Transverse colon (tissue), 4 donors: ENCODE data around the gene RAB43.

Experiments used
- EP300 ChIP-seq: sonication (generic); formaldehyde crosslinking; IDR thresholded peaks from one replicate; pipeline ENCODE4 v1.6.1; 2017; ENCODE audit warnings: antibody characterized with exemption, low read depth
- POLR2A ChIP-seq: fragments of 450-650 bp; IDR thresholded peaks from one replicate; pipeline ENCODE4 v1.6.1; 2016; ENCODE audit warnings: antibody characterized with exemption, mild to moderate bottlenecking, moderate library complexity
- POLR2AphosphoS5 ChIP-seq, 3 donors: sonication (generic); formaldehyde crosslinking; IDR thresholded peaks; one replicate each; pipeline ENCODE4 v1.6.1; 2016; ENCODE audit warnings: antibody characterized with exemption in 3 of 3
- TF ChIP-seq, protein P1 (sequence below), 5 experiments: fragments of 200-600 bp in 3 of 5; fragments of 450-650 bp in 2 of 5; sonication (generic) in 3 of 5; IDR thresholded peaks; 1 replicate in 2 of 5; 2 replicates in 3 of 5; pipeline ENCODE4 v1.5.1; 2016 to 2017; ENCODE audit warnings: antibody characterized with exemption in 5 of 5, inconsistent platforms in 3 of 5, mild to moderate bottlenecking in 2 of 5, moderate library complexity in 1 of 5

DNA sequence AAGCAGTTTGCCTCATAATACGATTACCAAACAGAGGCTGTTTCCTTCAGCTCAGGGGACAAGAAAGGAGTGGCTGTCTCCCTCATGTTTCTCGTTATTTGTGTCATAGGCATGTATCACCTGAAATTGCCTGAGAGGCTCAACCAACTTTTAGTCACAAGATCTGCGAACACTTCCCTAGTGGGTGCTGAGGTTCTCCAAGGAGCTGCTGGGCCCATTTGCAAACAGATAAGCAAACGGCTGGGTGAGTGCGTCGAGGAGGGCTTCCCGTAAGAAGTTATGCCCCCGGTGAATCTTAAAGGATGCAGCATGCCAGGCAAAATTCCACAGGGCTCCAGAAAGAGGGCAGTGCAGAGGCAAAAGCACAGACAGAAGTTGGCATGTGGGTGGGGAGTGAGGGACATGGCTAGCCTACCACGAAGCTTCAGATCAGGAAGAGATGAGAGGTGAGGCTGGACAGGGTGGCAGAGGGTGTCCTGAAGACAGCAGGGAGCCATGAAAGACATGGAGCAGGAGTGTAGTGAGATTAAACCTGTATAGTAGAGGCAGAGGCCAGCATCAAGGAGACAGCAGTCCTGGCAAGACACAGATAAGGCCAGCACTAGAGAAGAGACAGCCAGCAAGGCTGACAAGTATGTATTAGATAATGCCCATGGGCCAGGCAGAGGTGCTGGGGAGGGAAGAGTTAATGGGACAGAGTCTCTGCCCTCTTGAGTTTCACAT is 65.0 kb downstream of the RAB43 start:
- TF ChIP-seq POLR2AphosphoS5 (IDR thresholded peaks at IDR 0.05) (no peak), POLR2A (no peak), EP300 (no peak)
- TF ChIP-seq, protein P1, sequence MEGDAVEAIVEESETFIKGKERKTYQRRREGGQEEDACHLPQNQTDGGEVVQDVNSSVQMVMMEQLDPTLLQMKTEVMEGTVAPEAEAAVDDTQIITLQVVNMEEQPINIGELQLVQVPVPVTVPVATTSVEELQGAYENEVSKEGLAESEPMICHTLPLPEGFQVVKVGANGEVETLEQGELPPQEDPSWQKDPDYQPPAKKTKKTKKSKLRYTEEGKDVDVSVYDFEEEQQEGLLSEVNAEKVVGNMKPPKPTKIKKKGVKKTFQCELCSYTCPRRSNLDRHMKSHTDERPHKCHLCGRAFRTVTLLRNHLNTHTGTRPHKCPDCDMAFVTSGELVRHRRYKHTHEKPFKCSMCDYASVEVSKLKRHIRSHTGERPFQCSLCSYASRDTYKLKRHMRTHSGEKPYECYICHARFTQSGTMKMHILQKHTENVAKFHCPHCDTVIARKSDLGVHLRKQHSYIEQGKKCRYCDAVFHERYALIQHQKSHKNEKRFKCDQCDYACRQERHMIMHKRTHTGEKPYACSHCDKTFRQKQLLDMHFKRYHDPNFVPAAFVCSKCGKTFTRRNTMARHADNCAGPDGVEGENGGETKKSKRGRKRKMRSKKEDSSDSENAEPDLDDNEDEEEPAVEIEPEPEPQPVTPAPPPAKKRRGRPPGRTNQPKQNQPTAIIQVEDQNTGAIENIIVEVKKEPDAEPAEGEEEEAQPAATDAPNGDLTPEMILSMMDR (IDR thresholded peaks at IDR 0.05), result no peak
